Nucleus accumbens (tissue), 56 donors: ENCODE measurements around the gene PITPNB.

Experiments used
- DNase-seq, 56 donors: peaks; one replicate each; lab custom pipeline; 2025; lab: John Stamatoyannopoulos, UW

Gene PITPNB

GRCh38 chr22:27881421-27881820, 37.6 kb downstream of the PITPNB start:
- peak in 48 of 56 donors; percentile 8 to 85 (median 54) for DNase-seq

GRCh38 chr22:27880778-27881394, 38.2 kb downstream of the PITPNB start:
- DNase-seq = peak in 20 of 56 donors; percentile 11 to 65 (median 26)

- peak in 4 of 56 donors; percentile 6 to 20 (median 10) for DNase-seq
These were observed 39.1 kb downstream of the PITPNB start for GRCh38 chr22:27879923-27880322.

GRCh38 chr22:27878541-27878940, 40.5 kb downstream of the PITPNB start:
- no peak for DNase-seq

GRCh38 chr22:27877501-27877900, 41.6 kb downstream of the PITPNB start:
- DNase-seq = no peak

GRCh38 chr22:27876684-27877083, 42.4 kb downstream of the PITPNB start:
- DNase-seq = peak in 9 of 56 donors; percentile 7 to 42 (median 16)

GRCh38 chr22:27875951-27876350, 43.1 kb downstream of the PITPNB start:
- DNase-seq = no peak

- DNase-seq = no peak
These were observed 44.3 kb downstream of the PITPNB start for GRCh38 chr22:27874764-27875163.

- DNase-seq = peak in 4 of 56 donors; percentile 10 to 24 (median 22)
These were observed 44.9 kb downstream of the PITPNB start for GRCh38 chr22:27874185-27874584.

- DNase-seq = peak in 3 of 56 donors; percentile 13 to 65 (median 35)
These were observed 45.6 kb downstream of the PITPNB start for GRCh38 chr22:27873472-27873871.

- DNase-seq = no peak
These were observed 46.6 kb downstream of the PITPNB start for GRCh38 chr22:27872488-27872887.

GRCh38 chr22:27871306-27872014, 47.6 kb downstream of the PITPNB start:
- DNase-seq = no peak

GRCh38 chr22:27870234-27871191, 48.5 kb downstream of the PITPNB start:
- DNase-seq = no peak

- DNase-seq = no peak
These were observed 50.2 kb downstream of the PITPNB start for GRCh38 chr22:27868732-27869282.

- no peak for DNase-seq
These were observed 50.9 kb downstream of the PITPNB start for GRCh38 chr22:27867953-27868731.

GRCh38 chr22:27867085-27867952, 51.7 kb downstream of the PITPNB start:
- DNase-seq = no peak

GRCh38 chr22:27866135-27867084, 52.6 kb downstream of the PITPNB start:
- DNase-seq = no peak

GRCh38 chr22:27865496-27865895, 53.6 kb downstream of the PITPNB start:
- no peak for DNase-seq
